ENCODE results near the gene GARNL3. TPM values are rescaled to one million over a fixed set of nuclear protein-coding genes. Genes with fewer than 3 reads are reported as not detected.
A peak's percentile ranks its signal among the peaks of the same experiment; 100 is the strongest.

GARNL3 gene
- total and polyA plus RNA-seq, 2 donors (not counting 1 experiment from before 2014, with no cell fraction given), result 1.5 to 12.6 TPM

- POLR2A ChIA-PET, result no interaction called here
Measured at GRCh38 chr9:127407492-127407843, 142.9 kb downstream of the GARNL3 start.

DNA sequence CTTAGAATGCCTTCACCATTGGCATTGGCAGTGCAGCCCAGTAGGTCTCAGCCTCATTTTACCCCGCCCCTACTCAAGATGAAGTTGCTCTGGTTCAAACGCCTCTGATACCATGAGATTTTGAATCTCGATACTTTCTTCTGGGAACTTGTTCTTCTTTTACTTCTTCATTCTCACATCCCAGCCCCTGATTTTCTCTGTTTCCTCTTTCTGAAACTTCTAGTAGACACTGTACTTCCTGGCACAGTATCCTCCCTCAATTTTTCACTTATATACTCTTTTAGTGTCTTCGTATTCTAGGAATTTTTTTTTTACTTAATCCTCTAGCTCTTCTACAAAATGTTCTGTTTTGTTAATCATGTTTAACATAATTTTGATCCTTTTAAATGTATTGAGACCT, 146.5 kb downstream of the GARNL3 start:
- no peak overlapping the region for H3K4me3 ChIP-seq (ENCODE audit: control extremely low read depth in 1 of 5, extremely low read depth in 1 of 5, insufficient read depth in 1 of 5, low read depth in 2 of 5, low read length in 4 of 5)
- POLR2A ChIA-PET, result interaction anchor here (0.8 kb wide), 1 partner anchor 865 kb away, joined by 9 read pairs; the partner anchor contains the start of genes GOLGA2 and SWI5
- Mint-ChIP-seq H3K27me3 (no peaks in the 10 kb centered on the region), H3K27ac (no peak overlapping the region), H3K4me3 (no peak overlapping the region), H3K4me1 (peaks cover 8% of the 10 kb centered on the region), H3K9me3 (ENCODE audit: insufficient read depth) (no peaks in the 10 kb centered on the region)
- CTCF ChIA-PET, result no interaction called here
- no peaks in the 10 kb centered on the region for H4K20me1 ChIP-seq (ENCODE audit: control insufficient read depth, insufficient read depth, low read length, poor library complexity, severe bottlenecking)
- no peak overlapping the region for H3K9ac ChIP-seq (ENCODE audit: low read length)
- H3K9me3 ChIP-seq (ENCODE audit: control extremely low read depth in 1 of 3, control insufficient read depth in 2 of 3, insufficient read depth in 1 of 3, low read length in 2 of 3), result no peaks in the 10 kb centered on the region
- H3K4me2 ChIP-seq (replicated peaks; ENCODE audit: low read depth, low read length, poor library complexity, severe bottlenecking), result peak overlapping the region; percentile 20
- intact Hi-C loops (cut with micrococcal nuclease), result no loop called here
- TF ChIP-seq CTCF (IDR thresholded peaks at IDR 0.05), result no peak
- TF ChIP-seq EZH2 (IDR thresholded peaks at IDR 0.05; ENCODE audit: borderline replicate concordance, insufficient read depth, low read depth, low read length, poor library complexity, severe bottlenecking), result no peak
- H3K79me2 ChIP-seq (ENCODE audit: control insufficient read depth, insufficient read depth, low read length), result no peaks in the 10 kb centered on the region
- WGBS (ENCODE audit: insufficient coverage), result 56% methylated on average over 3 of the region's 4 CpGs
- H3K27me3 ChIP-seq (replicated peaks in 1 of 4; ENCODE audit: control extremely low read depth in 1 of 4, control insufficient read depth in 3 of 4, insufficient read depth in 4 of 4, low read length in 3 of 4), result no peaks in the 10 kb centered on the region
- DNase-seq (no peak), ATAC-seq (ENCODE audit: low read depth) (no peak)
- no peak overlapping the region for H2AFZ ChIP-seq (ENCODE audit: insufficient read depth, low read depth, low read length, poor library complexity, severe bottlenecking)
- no peaks in the 10 kb centered on the region for H3K36me3 ChIP-seq (replicated peaks in 1 of 2; ENCODE audit: control extremely low read depth in 1 of 2, control insufficient read depth in 1 of 2, extremely low read depth in 1 of 2, insufficient read depth in 2 of 2, low read length in 1 of 2)
- no peak overlapping the region for H3K27ac ChIP-seq (ENCODE audit: low read length in 2 of 2)
- H3K4me1 ChIP-seq (ENCODE audit: control insufficient read depth in 2 of 2, insufficient read depth in 2 of 2, low read length in 2 of 2), result peaks cover 3 to 5% of the 10 kb centered on the region in 2 donors

More at GRCh38 chr9:127407492-127407843, 142.9 kb downstream of the GARNL3 start:
- intact Hi-C loops (cut with micrococcal nuclease), result no loop called here
- Mint-ChIP-seq H3K27ac (no peak overlapping the region), H3K9me3 (ENCODE audit: insufficient read depth) (no peaks in the 10 kb centered on the region), H3K27me3 (no peaks in the 10 kb centered on the region), H3K4me1 (peaks cover 8% of the 10 kb centered on the region), H3K4me3 (no peak overlapping the region)
- Histone ChIP-seq H3K27me3 (replicated peaks in 1 of 4; ENCODE audit: control extremely low read depth in 1 of 4, control insufficient read depth in 3 of 4, insufficient read depth in 4 of 4, low read length in 3 of 4) (no peaks in the 10 kb centered on the region), H3K9me3 (ENCODE audit: control extremely low read depth in 1 of 3, control insufficient read depth in 2 of 3, insufficient read depth in 1 of 3, low read length in 2 of 3) (no peaks in the 10 kb centered on the region), H3K4me3 (ENCODE audit: control extremely low read depth in 1 of 5, extremely low read depth in 1 of 5, insufficient read depth in 1 of 5, low read depth in 2 of 5, low read length in 4 of 5) (no peak overlapping the region), H3K9ac (ENCODE audit: low read length) (no peak overlapping the region), H3K4me2 (replicated peaks; ENCODE audit: low read depth, low read length, poor library complexity, severe bottlenecking) (no peak overlapping the region), H3K27ac (ENCODE audit: low read length in 2 of 2) (no peak overlapping the region), H2AFZ (ENCODE audit: insufficient read depth, low read depth, low read length, poor library complexity, severe bottlenecking) (no peak overlapping the region), H3K4me1 (ENCODE audit: control insufficient read depth in 2 of 2, insufficient read depth in 2 of 2, low read length in 2 of 2) (peaks cover 3 to 5% of the 10 kb centered on the region in 2 donors), H3K79me2 (ENCODE audit: control insufficient read depth, insufficient read depth, low read length) (no peaks in the 10 kb centered on the region), H4K20me1 (ENCODE audit: control insufficient read depth, insufficient read depth, low read length, poor library complexity, severe bottlenecking) (no peaks in the 10 kb centered on the region), H3K36me3 (replicated peaks in 1 of 2; ENCODE audit: control extremely low read depth in 1 of 2, control insufficient read depth in 1 of 2, extremely low read depth in 1 of 2, insufficient read depth in 2 of 2, low read length in 1 of 2) (peaks cover 0 to 5% of the 10 kb centered on the region in 2 experiments)
- ATAC-seq (ENCODE audit: low read depth) (no peak), DNase-seq (no peak)
- WGBS (ENCODE audit: insufficient coverage), result 96% methylated on average over 6 of the region's 6 CpGs
- CTCF ChIA-PET, result interaction anchor here (0.6 to 0.7 kb wide), 2 partner anchors 196 to 701 kb away, joined by 3 to 4 read pairs; no protein-coding TSS in a partner anchor
- no peak for TF ChIP-seq EZH2 (IDR thresholded peaks at IDR 0.05; ENCODE audit: borderline replicate concordance, insufficient read depth, low read depth, low read length, poor library complexity, severe bottlenecking)
- no peak for TF ChIP-seq CTCF (IDR thresholded peaks at IDR 0.05)
